Activated T-helper 9 cell treated with anti-CD3 and anti-CD28 coated beads, Interleukin-2, amount 50 U/mL, for 16 hours (primary cell): ENCODE data around the gene OOSP3.
"Not testable (repeated sequence)": the region's sequence is repeated elsewhere in the genome, so short reads cannot be mapped to it uniquely, and the experiment has no call there.

Experiments
- DNase-seq: peaks from one replicate; pipeline ENCODE4 v3.0.0-alpha.2; 2020; ENCODE audit warnings: low read depth

Gene OOSP3

GRCh38 chr11:59877325-59877724 lies 1.3 kb upstream of the OOSP3 start:
- DNase-seq = no peak

- no peak for DNase-seq
Measured at GRCh38 chr11:59877784-59878183, 798 bp upstream of the OOSP3 start.

- no peak for DNase-seq
Measured at GRCh38 chr11:59879567-59879966, 985 bp downstream of the OOSP3 start.

GRCh38 chr11:59883597-59883996 lies 5.0 kb downstream of the OOSP3 start:
- DNase-seq = no peak

- DNase-seq = not testable (repeated sequence)
Measured at GRCh38 chr11:59887156-59887555, 8.6 kb downstream of the OOSP3 start.

GRCh38 chr11:59891781-59892181 lies 13.2 kb downstream of the OOSP3 start:
- DNase-seq = no peak

GRCh38 chr11:59894616-59895015 lies 16.0 kb downstream of the OOSP3 start:
- DNase-seq = no peak

GRCh38 chr11:59898046-59898445 lies 19.5 kb downstream of the OOSP3 start:
- DNase-seq = no peak

GRCh38 chr11:59898650-59899049 lies 20.1 kb downstream of the OOSP3 start:
- no peak for DNase-seq

GRCh38 chr11:59899532-59899931 lies 20.9 kb downstream of the OOSP3 start:
- no peak for DNase-seq

GRCh38 chr11:59900366-59901126 lies 22.0 kb downstream of the OOSP3 start:
- no peak for DNase-seq

GRCh38 chr11:59901306-59901705 lies 22.7 kb downstream of the OOSP3 start:
- DNase-seq = no peak

- not testable (repeated sequence) for DNase-seq
Measured at GRCh38 chr11:59903569-59903968, 25.0 kb downstream of the OOSP3 start.

- DNase-seq = no peak
Measured at GRCh38 chr11:59918480-59918879, 39.9 kb downstream of the OOSP3 start.

- DNase-seq = no peak
Measured at GRCh38 chr11:59918987-59919589, 40.5 kb downstream of the OOSP3 start.

GRCh38 chr11:59923813-59924212 lies 45.2 kb downstream of the OOSP3 start:
- DNase-seq = no peak

- no peak for DNase-seq
Measured at GRCh38 chr11:59931688-59932087, 53.1 kb downstream of the OOSP3 start.

GRCh38 chr11:59938132-59938531 lies 59.5 kb downstream of the OOSP3 start, which contains the start of gene OOSP1:
TSS of gene OOSP1 (plus strand) at chr11:59938432. CDS start at chr11:59938455, 23 bp downstream.
- no peak for DNase-seq

- DNase-seq = no peak
Measured at GRCh38 chr11:59938718-59939117, 60.1 kb downstream of the OOSP3 start.

GRCh38 chr11:59939482-59939881 lies 60.9 kb downstream of the OOSP3 start:
- DNase-seq = no peak

GRCh38 chr11:59941091-59941490 lies 62.5 kb downstream of the OOSP3 start:
- no peak for DNase-seq

- DNase-seq = no peak
Measured at GRCh38 chr11:59943997-59944714, 65.6 kb downstream of the OOSP3 start.

- no peak for DNase-seq
Measured at GRCh38 chr11:59944720-59945119, 66.1 kb downstream of the OOSP3 start.
